ENCODE data around the gene SSH3.
"Not testable (repeated sequence)": the region's sequence is repeated elsewhere in the genome, so short reads cannot be mapped to it uniquely, and the experiment has no call there.

SSH3 gene

DNA sequence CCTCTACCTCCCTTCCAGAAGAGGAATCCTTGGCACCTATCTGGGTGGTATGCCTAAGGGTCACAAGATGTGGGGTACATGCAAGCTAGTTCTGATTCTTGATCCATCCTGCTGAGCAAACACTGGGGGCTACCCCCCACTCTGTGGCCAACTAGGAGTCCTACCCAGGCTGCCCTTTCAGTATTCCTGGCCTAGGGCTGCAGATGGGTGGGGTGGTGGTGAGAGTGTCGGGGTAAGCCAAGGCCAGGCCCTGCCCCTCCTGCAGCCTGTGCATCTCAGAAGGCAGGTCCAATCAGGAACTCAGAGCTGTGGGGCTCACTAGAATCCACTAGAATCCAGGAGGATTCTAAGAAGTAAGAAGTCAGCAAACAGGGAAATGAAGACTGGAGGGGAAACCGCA is 10.9 kb downstream of the SSH3 start:
- no peak for DNase-seq

DNA sequence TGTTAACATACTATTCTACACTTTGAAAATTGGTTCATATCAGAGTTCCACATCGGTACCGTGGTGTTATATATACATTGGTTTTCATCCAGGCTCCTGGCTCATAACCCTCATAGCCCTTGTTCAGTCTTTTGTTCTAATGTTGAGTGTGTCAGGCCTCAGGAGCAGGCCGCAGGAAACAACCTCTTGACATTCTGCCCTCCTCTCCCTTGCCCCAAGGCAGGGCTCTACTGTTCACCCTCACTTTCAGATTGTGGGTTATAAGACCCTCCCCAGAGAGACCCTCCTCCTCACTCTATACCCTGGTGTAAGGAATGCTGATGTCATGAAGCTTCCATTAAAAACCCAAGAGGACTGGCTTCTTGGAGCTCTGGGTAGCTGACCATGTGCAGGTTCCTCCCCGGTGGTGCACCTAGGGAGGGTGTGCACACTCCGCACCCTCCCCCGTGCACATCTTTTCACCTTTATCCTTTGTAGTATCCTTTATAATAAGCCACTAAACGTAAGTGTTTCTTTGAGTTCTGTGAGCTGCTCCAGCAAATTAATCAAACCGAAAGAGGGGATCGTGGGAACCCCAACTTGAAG is 12.1 kb downstream of the SSH3 start:
- DNase-seq, result peak; percentile 65

DNA sequence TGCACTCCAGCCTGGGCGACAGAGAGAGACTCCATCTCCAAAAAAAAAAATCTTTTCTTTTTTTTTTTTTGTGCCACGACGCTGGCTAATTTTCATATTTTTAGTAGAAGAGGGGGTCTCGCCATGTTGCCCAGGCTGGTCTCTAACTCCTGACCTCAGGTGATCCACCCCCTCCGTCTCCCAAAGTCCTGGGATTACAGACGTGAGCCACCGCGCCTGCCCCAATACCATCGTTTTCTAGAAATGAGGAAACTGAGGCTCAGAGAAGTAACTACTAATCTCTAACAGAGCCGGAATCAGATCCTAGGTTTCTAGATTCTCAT is 13.5 kb downstream of the SSH3 start:
- DNase-seq, result no peak

DNA sequence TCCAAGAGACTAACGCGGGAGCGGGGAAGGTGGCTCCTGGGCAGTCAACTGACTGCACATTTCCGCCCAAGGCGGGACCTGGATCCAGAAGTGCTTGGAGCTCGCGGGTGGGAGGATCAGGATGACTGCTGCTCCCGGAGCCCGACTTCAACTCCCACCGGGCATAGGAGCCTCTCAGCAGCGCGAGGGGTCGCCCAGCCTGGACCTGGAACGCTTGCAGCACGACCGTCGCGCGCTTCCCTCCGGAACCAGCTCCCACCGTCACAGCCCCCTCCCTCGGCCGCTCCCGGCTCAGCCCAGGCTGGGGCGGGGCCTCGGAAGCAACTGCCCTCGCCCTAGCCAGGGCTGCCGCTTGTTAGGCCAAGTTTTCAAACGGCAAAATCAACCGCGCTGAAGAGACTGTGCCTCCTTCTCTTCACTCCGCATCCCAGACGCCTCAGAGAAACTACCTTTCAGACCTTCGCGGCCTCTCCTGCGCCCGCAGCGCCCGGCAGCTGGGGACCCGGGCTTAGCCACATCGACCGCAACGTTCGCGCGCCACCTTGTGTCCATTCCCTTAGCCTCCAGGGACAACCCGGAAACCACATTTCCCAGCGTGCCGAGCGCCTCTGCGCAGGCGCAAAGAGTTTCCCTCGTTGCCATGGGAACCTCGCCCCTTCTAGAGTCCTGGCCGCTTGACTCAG is 14.0 kb downstream of the SSH3 start:
- DNase-seq, result peak; percentile 99

DNA sequence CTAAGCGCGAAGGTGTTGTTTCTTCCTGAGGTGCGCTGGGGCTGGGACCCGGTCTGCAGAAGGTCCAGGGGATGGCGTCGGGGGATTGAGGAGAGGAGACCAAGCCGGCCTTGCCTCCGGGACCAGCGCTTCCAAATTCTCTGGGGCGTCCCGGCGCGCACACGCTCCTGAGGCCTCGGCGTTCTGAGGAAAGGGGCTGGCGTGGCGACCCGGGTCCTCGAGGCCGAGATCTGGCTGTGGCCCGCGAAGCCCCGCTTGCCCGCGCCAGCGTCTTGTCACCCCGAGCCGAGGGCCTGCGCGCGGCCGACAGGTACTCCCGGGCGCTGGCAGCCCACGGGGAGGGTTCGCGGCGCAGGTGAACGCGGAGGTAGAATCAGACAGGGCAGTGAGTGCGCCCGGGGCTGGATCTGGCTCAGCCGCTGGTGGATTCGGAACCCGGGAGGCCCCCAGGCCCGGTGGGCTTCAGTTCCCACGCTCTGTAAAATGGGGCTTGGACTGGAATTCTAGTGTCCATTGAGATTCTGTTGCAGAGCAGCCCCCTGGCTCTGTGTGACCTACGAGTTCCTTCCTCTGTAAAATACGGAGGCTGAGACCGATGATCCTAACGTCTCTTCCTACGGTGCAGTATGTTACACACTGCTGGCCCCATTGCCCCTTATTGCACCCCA is 14.7 kb downstream of the SSH3 start:
- DNase-seq, result peak; percentile 55

DNA sequence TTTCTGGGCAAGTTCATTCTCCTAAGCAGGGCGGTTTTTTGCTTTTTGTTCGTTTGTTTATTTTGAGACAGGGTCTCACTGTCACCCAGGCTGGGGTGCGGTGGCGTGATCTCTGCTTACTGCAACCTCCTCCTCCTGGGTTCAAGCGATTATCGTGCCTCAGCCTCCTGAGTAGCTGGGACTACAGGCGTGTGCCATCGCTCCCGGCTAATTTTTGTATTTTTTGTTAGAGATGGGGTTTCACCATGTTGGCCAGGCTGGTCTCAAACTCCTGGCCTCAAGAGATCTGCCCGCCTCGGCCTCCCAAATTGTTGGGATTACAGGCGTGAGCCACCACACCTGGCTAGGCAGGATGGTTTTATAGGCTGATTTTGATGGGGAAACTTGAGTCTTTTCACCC is 15.5 kb downstream of the SSH3 start:
- not testable (repeated sequence) for DNase-seq

DNA sequence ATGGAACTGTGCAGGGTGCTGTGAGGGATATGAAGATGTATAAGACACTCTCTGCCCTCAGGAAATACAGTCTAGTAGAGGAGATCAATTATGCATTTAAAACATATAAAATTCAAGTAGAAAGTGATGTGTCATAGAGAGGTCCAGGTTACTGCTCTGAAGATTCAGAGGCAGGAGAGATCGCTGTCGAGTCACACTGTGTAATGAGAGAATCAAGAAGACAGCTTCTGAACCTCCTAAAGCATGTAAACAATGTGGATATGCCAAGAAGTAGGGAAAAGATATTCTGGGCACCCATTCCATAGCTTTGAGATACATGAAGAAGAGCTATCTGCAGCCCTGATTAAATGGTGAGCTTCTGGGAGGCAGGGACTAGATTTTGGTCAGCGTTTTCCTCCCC is 16.7 kb downstream of the SSH3 start:
- no peak for DNase-seq

DNA sequence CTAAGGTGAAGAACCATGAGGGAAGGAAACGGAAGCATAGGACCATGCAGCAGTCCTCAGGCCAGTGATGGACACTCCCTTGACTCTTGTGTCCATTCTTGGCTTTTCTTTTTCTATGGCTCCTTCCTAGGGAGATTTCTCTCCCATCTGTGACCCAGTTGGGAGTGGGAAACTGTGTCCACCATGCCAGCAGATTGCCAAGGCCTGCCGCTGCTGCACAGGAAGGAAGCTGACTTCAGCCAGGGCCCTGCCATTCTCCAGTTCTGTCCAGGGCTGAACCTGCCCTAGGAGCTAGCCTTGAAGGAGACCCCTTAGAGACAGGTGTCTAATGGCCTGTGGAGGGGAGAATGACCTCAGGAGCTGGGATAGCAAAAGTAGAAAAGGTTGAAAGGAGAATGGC is 17.4 kb downstream of the SSH3 start:
- DNase-seq, result no peak

DNA sequence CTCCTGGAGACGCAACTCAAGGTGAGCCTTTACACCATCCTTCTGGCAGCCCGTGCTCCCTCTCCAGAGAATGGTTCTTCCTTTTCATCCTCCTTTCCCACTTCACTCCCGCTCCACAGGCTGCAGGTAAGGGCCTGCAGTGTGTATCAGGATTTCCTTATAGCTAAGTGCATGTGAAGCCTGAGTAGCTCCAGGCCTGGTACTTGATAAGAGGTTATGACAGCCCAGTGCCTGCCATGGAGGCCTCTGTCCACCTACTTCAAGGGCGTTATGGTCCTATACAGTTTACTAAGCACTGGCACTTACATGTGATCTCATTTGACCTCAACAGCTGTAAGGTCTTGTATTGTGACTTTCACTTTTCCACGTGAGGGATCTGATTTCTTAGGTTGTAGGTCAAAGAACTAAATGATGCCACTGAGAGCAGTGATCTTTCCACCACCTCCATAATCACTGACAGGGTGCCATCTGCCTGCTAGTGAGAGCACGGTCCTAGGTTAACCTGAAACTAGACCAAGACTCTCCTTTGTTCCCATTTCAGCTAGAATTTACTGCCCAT is 18.1 kb downstream of the SSH3 start:
- DNase-seq, result no peak

DNA sequence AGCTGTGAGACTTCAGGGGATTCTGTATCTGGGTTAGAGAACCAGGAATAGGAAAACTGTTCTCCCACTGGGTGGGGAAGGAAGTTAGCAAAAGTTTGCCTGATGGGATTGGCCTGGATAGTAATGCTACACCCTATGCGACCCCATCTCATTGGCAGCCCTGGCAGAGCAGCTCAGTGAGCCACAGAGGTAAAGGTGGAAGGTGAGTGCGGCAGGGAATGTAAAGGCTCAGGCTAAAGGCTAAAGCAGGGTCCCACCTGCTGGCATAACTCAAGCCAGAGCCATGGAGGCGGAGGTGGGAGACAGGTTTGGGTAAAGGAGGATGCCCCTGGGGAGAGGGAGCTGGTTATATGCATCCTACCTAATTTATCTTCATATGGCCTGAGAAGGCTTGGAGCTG is 18.7 kb downstream of the SSH3 start:
- no peak for DNase-seq

DNA sequence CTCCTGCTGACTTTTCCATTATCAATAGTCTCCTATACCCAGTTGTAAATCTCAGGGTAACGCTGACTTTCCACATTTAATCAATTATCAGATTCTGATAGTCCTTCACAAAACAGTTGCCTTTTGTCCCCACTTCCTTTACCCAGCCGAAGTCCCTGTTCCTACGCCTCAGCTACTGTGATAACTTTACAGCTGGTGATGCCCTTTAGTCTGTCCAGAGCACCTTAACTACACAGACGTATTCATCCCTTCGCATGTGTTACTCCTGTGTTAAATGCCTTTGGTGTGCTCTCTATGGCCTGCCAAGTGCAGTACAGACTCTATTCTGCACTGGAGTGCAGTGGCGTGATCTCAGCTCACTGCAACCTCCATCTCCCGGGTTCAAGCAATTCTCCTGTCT is 20.2 kb downstream of the SSH3 start:
- DNase-seq, result no peak

DNA sequence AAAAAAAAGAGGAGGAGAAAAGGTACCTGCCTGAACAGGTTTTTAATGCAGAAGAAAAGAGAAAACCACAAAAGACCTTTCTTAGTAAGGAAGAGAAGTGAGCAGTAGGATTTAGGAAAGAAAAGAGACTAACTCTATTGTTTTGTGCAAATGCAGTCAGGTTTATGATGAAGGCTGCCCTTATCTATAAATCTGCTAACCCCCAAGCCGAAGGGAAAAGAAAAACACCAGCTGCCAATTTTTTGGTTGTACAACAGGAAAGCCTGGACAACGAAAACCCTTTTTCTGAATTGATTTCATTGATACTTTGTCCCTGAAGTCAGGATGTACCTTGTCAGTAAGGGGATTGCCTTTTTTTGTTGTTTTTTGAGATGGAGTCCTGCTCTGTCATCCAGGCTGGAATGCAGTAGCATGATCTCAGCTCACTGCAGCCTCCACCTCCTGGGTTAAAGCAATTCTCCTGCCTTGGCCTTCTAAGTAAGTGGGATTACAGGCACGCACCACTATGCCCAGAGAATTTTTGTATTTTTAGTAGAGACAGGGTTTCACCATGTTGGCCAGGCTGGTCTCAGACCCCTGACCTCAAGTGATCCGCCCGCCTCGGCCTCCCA is 28.9 kb downstream of the SSH3 start:
- DNase-seq, result no peak

DNA sequence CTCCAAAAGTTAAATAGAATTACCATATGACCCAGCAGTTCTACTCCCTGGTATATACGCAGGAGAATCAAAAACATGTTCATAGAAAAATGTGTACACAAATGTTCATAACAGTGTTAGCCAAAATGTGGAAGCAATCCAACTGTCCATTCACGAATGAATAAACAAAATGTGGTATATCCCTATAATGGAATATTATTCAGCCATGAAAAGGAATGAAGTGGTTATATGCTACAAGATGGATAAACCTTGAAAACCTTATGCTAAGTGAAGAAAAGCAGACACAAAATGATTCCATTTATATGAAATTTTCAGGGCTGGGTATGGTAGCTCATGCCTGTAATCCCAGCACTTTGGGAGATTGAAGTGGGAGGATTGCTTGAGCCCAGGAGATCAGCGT is 33.9 kb downstream of the SSH3 start:
- DNase-seq, result no peak

DNA sequence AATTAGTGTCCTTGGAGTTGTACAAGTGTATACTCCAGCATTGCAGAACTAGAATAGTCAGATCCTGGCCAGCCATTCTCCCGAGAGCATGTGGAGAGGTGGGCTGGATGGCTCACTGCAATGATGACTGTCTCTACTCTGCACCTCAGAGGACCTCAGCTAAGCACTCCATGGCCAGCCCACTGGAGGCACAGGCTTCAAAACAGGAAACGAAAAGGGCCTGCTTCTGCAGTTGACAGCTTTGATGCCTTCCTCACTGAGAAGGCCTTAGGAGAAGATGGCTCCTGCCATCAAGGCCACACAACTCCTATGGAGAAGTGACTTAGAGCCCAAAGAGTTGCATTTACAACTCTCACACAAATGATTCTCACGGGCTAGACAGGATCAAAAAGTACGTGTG is 40.9 kb downstream of the SSH3 start:
- DNase-seq, result no peak

DNA sequence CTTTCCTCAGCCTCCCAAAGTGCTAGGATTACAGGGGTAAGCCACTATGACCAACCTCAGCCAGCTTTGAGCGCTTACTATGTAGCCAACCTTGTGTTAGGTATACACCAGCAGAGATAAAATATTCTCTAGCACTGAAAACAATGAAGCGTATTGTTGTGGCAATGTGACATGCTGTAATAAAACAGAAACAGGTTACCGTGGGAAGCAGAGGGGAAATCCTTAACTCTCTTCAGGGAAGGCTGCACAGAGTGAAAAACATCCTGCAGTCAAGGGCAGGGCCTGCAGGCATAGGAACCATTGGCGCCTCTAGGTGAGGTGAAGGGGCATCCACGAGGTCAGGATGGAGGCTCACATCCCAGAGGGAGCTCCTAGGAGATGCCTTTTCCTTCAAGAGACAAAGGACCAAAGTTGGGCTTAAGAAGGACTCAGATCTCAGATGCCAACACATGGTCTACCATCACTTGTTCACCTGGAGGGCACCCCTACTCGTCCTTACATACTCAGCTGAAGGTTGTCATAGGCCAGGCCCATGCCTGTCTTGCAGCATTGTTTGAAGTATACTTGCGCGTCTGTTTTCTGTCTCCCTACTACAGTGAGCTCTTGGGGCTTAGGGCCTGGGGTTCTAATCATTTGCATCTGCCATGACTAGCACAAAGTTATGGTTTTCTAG is 42.1 kb downstream of the SSH3 start:
- no peak for DNase-seq

DNA sequence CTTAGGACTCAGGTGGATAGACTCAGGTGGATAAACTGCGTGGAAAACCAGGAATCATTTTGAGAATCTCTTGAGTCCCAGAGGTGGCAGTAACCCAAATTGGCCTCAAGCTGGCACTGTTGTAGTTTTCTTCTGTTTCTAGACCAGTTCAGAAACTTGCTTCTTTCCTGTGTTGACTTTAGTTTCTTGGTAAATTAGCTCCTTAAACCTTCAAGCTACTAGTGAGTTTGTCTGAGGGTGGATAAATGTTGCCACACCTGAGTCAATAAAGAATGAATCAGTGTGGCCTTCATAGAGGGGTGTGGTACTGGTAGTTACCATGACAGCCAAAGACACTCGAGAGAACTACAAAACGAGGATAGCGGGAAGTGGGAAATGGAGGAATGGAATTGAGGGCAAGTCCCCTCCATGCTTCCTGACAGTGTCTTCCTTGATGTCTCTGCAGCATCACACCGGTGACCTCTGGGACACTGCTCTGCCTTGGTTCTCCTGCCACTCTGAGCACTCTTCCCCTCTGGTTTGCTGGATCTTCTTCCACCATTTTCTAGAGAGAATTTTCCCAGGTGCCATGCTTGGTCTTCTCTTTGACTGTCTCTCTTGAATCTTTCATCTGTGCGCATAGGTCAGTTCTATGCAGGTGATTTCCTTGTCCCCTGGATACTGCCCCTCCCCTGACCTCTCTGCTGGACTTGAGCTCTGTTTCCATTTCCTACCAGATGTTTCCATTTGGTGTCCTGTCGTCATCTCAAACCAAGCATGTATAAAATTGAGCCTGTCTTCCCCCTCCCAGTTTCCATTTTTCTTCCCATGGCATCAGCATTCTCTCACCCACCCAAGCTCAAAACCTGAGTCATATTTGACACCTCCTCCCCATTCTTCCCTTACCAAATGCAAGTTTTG is 42.8 kb downstream of the SSH3 start:
- peak; percentile 77 for DNase-seq

DNA sequence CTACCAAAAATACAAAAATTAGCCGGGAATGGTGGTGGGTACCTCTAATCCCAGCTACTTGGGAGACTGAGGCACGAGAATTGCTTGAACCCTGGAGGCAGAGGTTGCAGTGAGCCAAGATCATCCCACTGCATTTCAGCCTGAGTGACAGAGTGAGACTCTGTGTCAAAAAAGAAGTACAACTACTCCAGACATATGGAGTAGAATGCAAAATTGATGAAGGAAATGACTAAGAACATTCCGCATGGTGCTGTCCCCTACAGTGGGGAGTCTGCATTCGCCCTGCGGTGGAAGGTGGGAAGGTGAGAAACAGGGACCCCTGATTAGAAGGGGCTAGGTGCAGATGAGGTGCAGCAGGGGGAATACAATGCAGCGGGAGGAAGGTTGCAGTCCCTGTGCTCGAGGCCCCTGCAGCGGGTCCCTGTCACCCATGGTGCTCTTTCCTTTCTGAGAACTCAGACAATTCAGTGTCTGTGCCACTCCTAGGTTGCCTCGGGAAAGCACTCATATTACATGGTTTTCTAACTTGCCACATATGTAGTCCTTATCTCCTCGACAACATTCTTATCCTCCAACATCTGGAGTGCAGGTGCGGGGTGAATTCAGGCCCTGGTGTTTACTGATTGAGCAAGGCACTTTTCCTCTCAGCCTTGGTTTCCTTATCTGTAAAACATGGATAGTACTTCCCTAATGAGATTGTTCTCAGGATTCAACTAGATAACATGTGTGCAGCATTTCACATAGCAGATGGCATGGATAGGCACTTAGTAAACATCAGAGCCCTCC is 44.8 kb downstream of the SSH3 start:
- DNase-seq, result no peak

DNA sequence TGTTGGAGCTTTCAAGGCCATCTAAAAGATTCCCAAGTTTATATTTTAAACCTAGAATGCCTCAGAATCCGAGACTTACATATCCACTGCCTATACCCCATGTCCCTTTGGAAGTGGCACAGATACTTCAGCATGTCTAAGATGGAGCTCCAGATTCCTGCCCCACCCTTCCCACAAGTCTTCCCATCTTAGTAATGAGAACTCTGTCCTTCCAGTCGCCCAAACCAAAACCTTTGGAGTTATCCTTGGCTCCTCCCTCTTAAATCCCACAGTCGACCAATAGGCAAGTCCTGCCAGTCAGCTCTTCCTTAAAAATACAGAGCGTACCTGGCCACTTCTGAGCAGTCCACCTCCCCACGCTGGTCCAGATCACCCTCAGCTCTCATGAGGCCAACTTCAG is 45.7 kb downstream of the SSH3 start:
- DNase-seq, result no peak

DNA sequence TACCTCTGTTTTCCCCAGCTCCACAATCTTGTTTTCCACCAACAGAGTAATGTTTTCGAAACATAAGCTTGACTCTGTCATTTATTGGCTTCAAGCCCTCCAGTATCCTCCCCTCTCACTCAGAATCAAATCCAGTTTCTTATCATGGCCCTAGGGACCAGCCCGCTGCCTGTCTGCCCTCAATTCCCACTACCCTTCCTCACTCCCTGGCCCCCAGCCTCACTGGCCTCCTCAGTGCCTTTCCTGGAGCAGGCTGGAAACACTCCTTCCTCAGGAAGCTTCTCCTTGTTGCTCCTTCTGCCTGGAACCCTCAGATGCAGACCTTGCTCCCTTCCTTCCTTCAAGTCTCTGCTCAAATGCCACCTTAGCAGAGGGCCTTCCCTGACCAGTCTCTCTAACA is 46.1 kb downstream of the SSH3 start:
- no peak for DNase-seq

DNA sequence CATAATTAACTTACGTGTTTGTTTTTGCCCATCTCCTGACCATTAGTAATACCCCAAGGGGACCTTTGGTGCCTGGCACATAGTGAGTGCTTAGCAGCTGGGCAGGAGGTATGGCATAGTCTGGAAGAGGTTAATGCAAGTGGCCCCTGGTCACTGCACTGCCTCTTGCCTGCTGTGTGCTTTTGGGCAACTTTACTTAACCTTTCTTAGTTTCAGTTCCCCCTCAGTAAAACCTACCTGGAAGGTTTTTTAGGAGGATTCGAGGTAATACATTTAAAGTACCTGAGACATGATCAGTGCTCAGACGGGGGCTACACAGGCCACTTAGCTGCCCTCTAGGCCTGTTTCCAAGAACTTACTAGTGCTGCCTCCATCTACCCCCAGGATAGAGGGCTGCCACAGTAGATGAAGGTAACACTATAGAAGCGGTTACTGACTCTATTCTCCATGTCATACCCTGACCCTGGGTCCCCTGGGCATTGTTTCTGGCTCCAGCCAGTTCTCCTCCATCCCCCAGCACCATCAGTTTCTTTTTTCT is 46.7 kb downstream of the SSH3 start:
- DNase-seq, result no peak

Measured in NCI-H510A treated with DMSO at 0.1 percent for 48 hours (cell line).